GM12878 (cell line): ENCODE results near the gene TMEM171.

Experiments
- ESRRA ChIP-seq: IDR thresholded peaks from 2 replicates; pipeline ENCODE4 v1.6.1; 2012; ENCODE audit warnings: mild to moderate bottlenecking, low read length, improper control_type of control experiment
- IKZF1 ChIP-seq: fragments of 450-650 bp; conservative IDR thresholded peaks from 2 replicates; pipeline ENCODE4 v1.6.1; 2017; ENCODE audit warnings: antibody characterized with exemption, mild to moderate bottlenecking
- KLF5 ChIP-seq: fragments of 450-650 bp; IDR thresholded peaks from 2 replicates; pipeline ENCODE4 v1.6.1; 2014; ENCODE audit warnings: mild to moderate bottlenecking; ENCODE audit not compliant: partially characterized antibody
- RFX5 ChIP-seq: IDR thresholded peaks from 2 replicates; pipeline ENCODE4 v1.6.1; 2011; ENCODE audit warnings: low read depth, low read length, improper control_type of control experiment
- SMC3 ChIP-seq: IDR thresholded peaks from 2 replicates; pipeline ENCODE4 v1.6.1; 2011; ENCODE audit warnings: low read length, improper control_type of control experiment, borderline replicate concordance
- USF2 ChIP-seq: IDR thresholded peaks from 2 replicates; pipeline ENCODE4 v1.6.1; 2011; ENCODE audit warnings: low read depth, low read length, improper control_type of control experiment, borderline replicate concordance

DNA sequence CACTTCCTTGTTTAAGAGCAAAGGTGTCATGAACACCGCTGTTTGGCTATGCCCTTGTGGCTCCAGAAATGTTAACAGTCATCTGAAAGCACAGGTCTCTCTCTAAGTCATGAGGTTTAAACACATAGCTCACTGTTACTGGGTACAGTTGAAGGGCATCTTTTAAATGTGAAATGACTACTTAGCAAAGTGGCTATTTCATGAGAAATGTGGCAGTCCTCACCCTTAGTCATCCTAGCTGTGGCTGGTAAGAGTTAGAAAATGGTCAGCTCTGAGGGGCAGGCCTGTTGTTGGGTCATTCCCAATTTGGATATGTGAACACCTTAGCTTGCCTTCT is 24.2 kb upstream of the TMEM171 start:
- TF ChIP-seq IKZF1 = no peak
- no peak for TF ChIP-seq KLF5
- no peak for TF ChIP-seq USF2
- TF ChIP-seq ESRRA = no peak
- TF ChIP-seq SMC3 = no peak
- no peak for TF ChIP-seq RFX5
